NCI-H1048 (cell line): ENCODE results near the gene SVIP.

Experiments
- DNase-seq: peaks from one replicate; lab custom pipeline; 2025; lab: John Stamatoyannopoulos, UW

SVIP gene

DNA sequence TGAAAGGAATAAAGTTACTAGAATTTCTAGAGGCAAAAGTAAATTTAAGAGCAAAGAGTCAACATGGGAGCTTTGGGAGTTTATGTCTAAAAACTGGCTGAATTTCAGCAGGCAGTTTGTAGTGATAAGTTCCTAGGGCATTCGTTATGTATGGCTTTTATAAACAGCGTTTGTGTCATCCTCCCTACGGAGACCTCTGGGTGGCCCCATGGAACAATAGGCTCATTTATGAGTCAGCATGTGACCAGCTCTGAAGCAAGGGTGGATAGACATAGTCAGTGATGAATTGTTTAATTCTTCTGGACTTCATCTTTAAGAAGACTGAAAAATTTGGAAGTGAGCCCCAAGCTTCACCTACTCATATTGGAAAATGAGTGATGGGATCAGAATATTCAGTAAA lies 37.1 kb downstream of the SVIP start:
- no peak for DNase-seq

GRCh38 chr11:22787551-22788162 lies 41.9 kb downstream of the SVIP start:
- DNase-seq: peak; percentile 19

DNA sequence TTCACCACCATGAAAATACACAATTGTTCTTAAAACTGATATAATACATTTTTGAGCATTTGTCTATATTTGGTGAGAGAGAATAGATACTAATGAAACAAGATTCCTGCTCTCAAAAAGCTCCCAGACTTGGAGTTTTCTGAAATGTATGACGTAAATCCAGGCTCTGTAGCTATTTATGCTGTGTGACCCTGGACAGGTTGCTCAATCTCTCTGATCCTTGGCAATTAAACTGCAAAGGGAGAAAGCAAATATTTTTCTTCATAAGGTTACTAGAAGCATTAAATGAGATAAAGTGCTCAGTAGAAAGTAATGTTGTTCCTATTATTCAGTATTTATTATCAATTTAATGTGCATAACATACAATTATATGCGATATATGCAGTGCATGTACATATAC lies 42.5 kb downstream of the SVIP start:
- DNase-seq: no peak

DNA sequence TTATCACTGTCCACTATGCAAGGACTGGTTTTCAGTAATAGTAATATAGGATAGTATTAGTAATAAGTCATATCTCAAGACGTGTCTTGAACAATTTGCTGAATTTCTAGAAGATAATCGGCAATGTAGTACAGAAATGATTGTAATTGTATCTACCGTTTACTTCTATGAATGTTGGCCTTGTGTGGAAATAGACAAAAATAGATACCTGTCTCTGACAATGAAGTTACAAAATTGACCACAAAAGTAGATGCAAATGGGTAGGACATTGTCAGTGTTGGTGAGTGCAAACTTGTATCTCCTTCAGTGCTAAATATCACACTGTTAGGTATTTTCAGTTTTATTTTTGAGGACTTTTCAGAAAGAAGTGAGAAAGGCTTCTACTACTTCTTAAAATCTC lies 43.1 kb downstream of the SVIP start:
- DNase-seq: no peak

DNA sequence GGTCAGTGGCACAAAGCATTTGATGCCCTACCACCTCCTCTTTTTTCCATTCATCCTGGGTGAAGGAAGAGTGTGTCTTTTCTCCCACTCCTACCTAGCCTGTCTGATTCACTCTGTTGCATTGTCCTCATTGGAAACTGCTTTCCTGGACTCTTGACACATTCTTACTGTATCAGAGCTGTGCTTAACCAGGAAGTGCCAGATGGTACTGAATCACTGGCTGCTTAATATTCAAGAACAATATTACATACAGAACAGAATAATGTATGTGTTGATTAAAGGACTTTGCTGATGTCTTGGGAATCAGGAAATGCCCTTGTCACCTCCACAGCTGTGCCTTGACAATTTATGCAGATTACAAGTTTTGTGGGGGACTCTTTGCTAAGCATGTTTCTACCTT lies 44.4 kb downstream of the SVIP start:
- no peak for DNase-seq

DNA sequence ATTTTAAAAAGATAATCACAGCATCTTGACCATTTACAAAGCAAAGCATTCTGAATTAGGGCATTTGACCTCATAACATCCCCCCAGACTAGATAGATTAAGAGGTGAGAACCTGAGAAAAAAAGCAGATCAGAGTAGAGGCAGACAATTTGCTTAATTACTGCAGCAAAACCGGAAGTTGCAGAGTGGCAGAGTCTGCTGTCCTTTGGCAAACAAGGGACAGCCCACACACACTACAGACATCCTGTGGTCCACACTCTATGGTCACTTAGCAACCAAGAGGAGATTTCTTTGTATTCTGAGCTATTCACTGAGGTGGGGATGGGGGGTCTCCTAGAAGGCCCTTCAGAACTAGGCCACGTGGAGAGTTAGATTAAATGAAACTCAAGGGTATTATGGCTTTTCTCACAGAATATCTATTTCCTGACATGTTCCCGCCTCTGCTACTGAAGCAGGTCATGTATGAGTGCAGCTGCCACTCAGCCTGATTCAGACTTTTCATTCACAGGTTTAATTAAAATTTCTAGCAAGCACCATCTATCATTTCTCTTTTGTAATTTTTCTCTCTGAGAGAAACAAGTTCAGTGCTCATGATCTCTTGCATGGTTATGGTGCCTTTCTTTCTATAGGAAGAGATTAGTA lies 48.5 kb downstream of the SVIP start:
- no peak for DNase-seq

GRCh38 chr11:22779850-22780249 lies 49.8 kb downstream of the SVIP start:
- DNase-seq: no peak

GRCh38 chr11:22778642-22779041 lies 51.0 kb downstream of the SVIP start:
- DNase-seq: no peak

GRCh38 chr11:22775248-22775647 lies 54.4 kb downstream of the SVIP start:
- DNase-seq: no peak

DNA sequence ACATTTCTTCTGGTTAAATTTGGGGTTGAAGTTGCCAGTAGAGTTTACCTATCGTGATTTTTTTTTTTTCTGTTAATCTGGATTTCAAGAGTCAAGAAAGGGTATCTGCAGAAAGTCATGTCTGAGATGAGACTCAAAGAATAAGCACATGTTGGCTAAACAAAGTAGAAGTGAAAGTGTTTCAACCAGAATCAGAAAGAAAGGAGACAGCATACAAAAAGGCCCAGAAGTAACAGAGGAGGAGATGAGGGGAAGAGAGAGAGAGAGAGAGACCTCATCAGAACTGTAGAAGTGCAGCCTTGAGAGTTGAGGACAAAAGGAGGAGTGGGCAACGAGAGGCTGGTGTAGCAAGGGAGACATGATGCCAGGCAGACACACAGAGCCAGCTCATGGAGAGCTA lies 54.9 kb downstream of the SVIP start:
- no peak for DNase-seq

GRCh38 chr11:22769081-22769480 lies 60.5 kb downstream of the SVIP start:
- no peak for DNase-seq
